Kidney (tissue), 14 donors: ENCODE data around the gene TBX21. TPM values are rescaled to one million over a fixed set of nuclear protein-coding genes. Genes with fewer than 3 reads are reported as not detected.

ENCODE experiments used
- DNase-seq, 5 donors: peaks; one replicate each; pipeline ENCODE4 v3.0.0-alpha.2; 2013 to 2020
- FAIRE-seq: peaks from 2 replicates; lab custom pipeline; 2012; peaks lifted over from hg19 to GRCh38; lab: Jason Lieb, UNC
- H3K27ac ChIP-seq, 2 donors: one replicate each; pipeline ENCODE4 v1.7.0; 2013; ENCODE audit warnings: low read depth in 2 of 2, low read length in 2 of 2, inconsistent platforms in 1 of 2
- H3K27me3 ChIP-seq: one replicate; pipeline ENCODE4 v1.7.1; 2013; ENCODE audit warnings: low read length, inconsistent platforms; ENCODE audit not compliant: control insufficient read depth, insufficient read depth
- H3K36me3 ChIP-seq, 3 donors: one replicate each; pipeline versions ENCODE4 v1.7.0 to v1.7.1; 2013; ENCODE audit warnings: low read length in 3 of 3, control low read depth in 1 of 3, inconsistent platforms in 1 of 3; ENCODE audit not compliant: insufficient read depth in 3 of 3, control insufficient read depth in 2 of 3
- H3K4me1 ChIP-seq, 3 donors: one replicate each; pipeline versions ENCODE4 v1.7.0 to v1.7.1; 2013; ENCODE audit warnings: low read length in 3 of 3, inconsistent platforms in 1 of 3, low read depth in 1 of 3; ENCODE audit not compliant: control insufficient read depth in 2 of 3, insufficient read depth in 2 of 3
- H3K4me3 ChIP-seq, 3 donors: one replicate each; pipeline versions ENCODE4 v1.7.0 to v1.8.1; 2013; ENCODE audit warnings: low read length in 3 of 3, control low read depth in 1 of 3, inconsistent platforms in 1 of 3
- H3K9ac ChIP-seq, 3 donors: one replicate each; pipeline versions ENCODE4 v1.7.0 to v1.7.1; 2013; ENCODE audit warnings: low read length in 3 of 3, control low read depth in 1 of 3, inconsistent platforms in 1 of 3
- H3K9me3 ChIP-seq, 3 donors: one replicate each; pipeline versions ENCODE4 v1.7.0 to v1.7.1; 2013; ENCODE audit warnings: low read length in 3 of 3, control low read depth in 1 of 3, inconsistent platforms in 1 of 3; ENCODE audit not compliant: control insufficient read depth in 2 of 3, insufficient read depth in 1 of 3
- intact Hi-C: fragments of 100-400 bp; cut with DNase I; formaldehyde crosslinking; loops from one replicate; pipeline ENCODE4 v1.11.1; 2022
- polyA plus RNA-seq: library from polyadenylated mRNA; stranded (reverse); fragments of 350-450 nt; fragmentation: Illumina TruSeq; extraction: RNeasy Lipid Tissue Mini Kit (QIAGEN cat#74804); gene quantifications from one replicate; pipeline ENCODE4 v1.2.3, GENCODE V29; 2014; ENCODE audit warnings: low read depth, low replicate concordance; ENCODE audit not compliant: insufficient read depth
- total RNA-seq: library from RNA; stranded (reverse); fragmentation: NEBNext Ultra II Directional; extraction: Animal tissue kit (Norgen Biotek cat#: 25700); gene quantifications from one replicate; pipeline ENCODE4 v1.2.1, GENCODE V29; 2021
- TF ChIP-seq, protein P1 (sequence below): IDR thresholded peaks from 3 replicates; pipeline ENCODE4 v1.5.1; 2012; ENCODE audit warnings: mild to moderate bottlenecking, moderate library complexity, borderline replicate concordance; ENCODE audit not compliant: insufficient read depth; ENCODE audit errors: extremely low read depth
- donor health status: control.
- donor health status: control.
- donor health status: control.
- donor health status: control.
- donor health status: control.
- donor health status: DM: yes; HTN: yes; CAD: no.
- donor health status: Normal renal cell carcinoma (clear cell type).

The TBX21 gene
- total and polyA plus RNA-seq, 2 donors from 2014 or later = 0.24 to 1.9 TPM

DNA sequence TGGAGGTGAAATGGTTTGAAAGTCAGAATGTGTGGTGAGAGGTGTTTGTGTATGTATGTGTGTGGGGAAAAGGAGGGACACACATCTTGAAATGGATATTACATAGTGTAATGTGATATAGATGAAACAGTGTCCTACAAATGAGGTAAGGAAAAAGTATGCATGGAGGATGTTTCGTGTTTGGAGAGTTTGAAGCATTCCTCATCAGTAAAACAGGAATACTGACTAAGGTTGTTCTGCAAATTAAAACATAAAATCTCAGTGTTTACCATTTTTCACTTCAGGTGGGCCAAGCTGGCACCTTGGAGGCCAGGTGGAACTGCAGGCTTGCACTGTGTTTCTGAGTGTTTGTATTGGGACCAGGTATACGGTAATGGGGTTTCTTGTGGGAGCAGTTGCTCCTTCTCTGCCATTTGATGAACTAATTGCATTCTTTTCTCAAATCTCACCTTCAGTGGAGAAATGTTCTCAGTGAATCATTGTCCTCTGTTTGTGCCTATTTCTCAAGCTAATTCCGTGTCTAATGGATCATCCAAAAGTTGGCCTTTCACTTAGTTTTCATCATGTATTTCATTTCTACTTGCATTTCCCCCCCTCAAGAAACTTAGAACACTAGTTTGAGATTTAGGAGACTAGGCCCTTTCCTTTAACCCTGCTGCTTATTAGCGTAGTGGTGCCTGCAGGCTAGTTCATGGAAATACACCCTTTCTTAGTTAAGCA is 47.3 kb upstream of the TBX21 start:
- Histone ChIP-seq H3K4me3 (no peak overlapping the region), H3K9me3 (no peaks in the 10 kb centered on the region), H3K27me3 (no peaks in the 10 kb centered on the region), H3K27ac (peak overlapping the region in 1 of 2 donors; percentile 41), H3K36me3 (peaks cover under 1 to 12% (median 11%) of the 10 kb centered on the region in 3 donors), H3K9ac (no peak overlapping the region), H3K4me1 (peaks cover 0 to 28% (median 11%) of the 10 kb centered on the region in 3 donors)
- intact Hi-C loops = no loop called here
- FAIRE-seq = no peak
- TF ChIP-seq, protein P1, sequence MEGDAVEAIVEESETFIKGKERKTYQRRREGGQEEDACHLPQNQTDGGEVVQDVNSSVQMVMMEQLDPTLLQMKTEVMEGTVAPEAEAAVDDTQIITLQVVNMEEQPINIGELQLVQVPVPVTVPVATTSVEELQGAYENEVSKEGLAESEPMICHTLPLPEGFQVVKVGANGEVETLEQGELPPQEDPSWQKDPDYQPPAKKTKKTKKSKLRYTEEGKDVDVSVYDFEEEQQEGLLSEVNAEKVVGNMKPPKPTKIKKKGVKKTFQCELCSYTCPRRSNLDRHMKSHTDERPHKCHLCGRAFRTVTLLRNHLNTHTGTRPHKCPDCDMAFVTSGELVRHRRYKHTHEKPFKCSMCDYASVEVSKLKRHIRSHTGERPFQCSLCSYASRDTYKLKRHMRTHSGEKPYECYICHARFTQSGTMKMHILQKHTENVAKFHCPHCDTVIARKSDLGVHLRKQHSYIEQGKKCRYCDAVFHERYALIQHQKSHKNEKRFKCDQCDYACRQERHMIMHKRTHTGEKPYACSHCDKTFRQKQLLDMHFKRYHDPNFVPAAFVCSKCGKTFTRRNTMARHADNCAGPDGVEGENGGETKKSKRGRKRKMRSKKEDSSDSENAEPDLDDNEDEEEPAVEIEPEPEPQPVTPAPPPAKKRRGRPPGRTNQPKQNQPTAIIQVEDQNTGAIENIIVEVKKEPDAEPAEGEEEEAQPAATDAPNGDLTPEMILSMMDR = no peak
- DNase-seq = no peak

DNA sequence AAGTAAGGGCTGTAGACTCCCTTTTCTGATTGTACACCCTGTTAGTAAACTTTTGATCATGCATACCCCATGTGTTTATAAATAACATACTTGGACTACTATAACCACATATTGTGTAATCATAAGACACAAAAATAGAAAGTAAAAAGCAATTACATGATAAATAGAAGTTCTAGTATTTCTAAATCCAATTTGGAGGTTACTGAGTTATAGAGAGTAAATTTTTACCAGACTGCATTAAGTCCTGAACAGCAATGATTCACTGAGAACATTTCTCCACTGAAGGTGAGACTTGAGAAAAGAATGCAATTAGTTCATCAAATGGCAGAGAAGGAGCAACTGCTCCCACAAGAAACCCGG is 46.8 kb upstream of the TBX21 start:
- no peak for FAIRE-seq

DNA sequence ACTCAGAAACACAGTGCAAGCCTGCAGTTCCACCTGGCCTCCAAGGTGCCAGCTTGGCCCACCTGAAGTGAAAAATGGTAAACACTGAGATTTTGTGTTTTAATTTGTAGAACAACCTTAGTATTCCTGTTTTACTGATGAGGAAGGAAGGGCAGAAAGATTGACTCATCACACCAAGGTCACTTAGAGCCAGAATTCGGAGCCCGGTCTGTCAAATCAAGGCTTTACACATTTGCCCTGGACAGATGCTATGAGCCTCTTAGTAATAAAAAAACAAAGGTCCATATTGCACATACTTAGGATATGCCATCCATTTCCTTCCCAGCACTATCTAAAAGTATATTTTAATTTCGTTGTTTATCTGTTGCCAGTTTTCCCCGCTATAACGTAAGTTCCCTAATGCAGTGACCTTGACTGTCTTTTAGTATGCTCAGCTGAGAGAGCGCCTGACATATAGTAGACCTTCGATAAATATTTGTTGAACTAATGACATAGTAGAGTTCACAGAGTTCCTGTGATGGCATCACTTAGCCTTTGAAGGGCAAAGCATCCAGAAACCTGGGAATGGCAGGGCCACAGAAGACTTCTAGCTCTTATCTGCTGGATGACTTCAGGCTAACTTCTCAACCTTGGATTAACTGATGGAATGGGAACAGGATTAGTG is 46.2 kb upstream of the TBX21 start:
- H3K4me1 ChIP-seq = peaks cover 0 to 29% (median 11%) of the 10 kb centered on the region in 3 donors
- H3K27me3 ChIP-seq = no peaks in the 10 kb centered on the region
- DNase-seq (no peak), FAIRE-seq (no peak)
- H3K27ac ChIP-seq = peak overlapping the region in 1 of 2 donors; percentile 66
- intact Hi-C loops = no loop called here
- H3K4me3 ChIP-seq = no peak overlapping the region
- TF ChIP-seq, protein P1 = no peak
- H3K9ac ChIP-seq = no peak overlapping the region
- H3K9me3 ChIP-seq = no peaks in the 10 kb centered on the region
- H3K36me3 ChIP-seq = peaks cover 0 to 10% (median 8%) of the 10 kb centered on the region in 3 donors

More for the DNA sequence above, 46.8 kb upstream of the TBX21 start:
- intact Hi-C loops = no loop called here
- Histone ChIP-seq H3K9me3 (no peaks in the 10 kb centered on the region), H3K9ac (no peak overlapping the region), H3K27me3 (no peaks in the 10 kb centered on the region), H3K4me1 (peaks cover 0 to 28% (median 11%) of the 10 kb centered on the region in 3 donors), H3K36me3 (peaks cover 0 to 11% (median 10%) of the 10 kb centered on the region in 3 donors), H3K4me3 (no peak overlapping the region), H3K27ac (peak overlapping the region in 1 of 2 donors; percentile 41)
- TF ChIP-seq, protein P1 = no peak
- DNase-seq = no peak
